Measurements from ENCODE around the gene UNC93A. TPM values are rescaled to one million over a fixed set of nuclear protein-coding genes. Genes with fewer than 3 reads are reported as not detected.
A peak's percentile ranks its signal among the peaks of the same experiment; 100 is the strongest.
"Not testable (repeated sequence)": the region's sequence is repeated elsewhere in the genome, so short reads cannot be mapped to it uniquely, and the experiment has no call there.

Gene UNC93A
- total RNA-seq, result not detected

GRCh38 chr6:167290786-167291622 lies at the start of gene UNC93A:
TSS of gene UNC93A (plus strand) at chr6:167291315. CDS start at chr6:167291490, 175 bp downstream.
- no peak within 1 kb of the TSS for H3K27ac Mint-ChIP-seq
- no peaks in the 10 kb centered on the region for H3K36me3 Mint-ChIP-seq
- DNase-seq (ENCODE audit: low spot score in 2 of 2) (no peak), ATAC-seq (no peak)
- H3K9me3 Mint-ChIP-seq, result no peaks in the 10 kb centered on the region

DNA sequence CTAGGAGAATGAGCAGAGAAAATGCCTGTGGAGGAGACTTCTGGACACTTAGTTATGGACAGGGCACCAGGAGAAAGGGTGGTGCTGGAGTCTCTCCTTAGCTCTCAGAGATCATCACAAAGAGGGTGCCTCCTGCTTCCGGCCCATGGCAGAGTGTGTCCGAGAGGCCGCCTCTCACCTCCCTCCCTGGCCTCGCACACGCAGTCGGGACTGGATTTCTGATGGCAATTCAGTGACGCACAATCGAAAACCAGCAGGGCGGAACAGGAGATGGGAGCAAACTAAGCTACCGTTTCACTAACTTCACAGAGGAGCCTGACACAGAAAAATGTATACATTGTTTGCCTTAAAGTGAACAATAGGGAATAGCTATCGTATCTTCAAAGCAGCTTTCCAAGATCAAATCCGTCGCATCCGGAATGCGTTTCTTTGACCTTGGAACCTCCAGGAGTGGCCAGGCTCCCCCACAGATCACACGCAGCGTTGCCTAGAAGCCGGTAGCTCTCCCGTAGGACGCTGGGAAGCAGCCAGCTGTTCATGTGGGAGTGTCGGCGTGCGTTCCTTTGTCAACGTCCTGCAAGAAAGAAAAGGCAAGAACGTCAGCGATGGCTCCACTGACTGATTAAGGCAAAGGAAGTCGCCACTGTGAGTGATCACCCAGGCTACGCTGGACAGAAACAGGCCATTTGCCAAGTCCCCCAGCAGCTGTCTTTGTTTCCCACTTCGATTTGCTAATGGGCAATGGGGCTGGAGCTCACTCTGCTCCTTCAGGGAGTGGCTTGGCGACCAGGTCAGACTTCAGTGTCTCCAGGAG lies 49.6 kb upstream of the UNC93A start:
- not testable (repeated sequence) for ATAC-seq; DNase-seq (ENCODE audit: low spot score in 2 of 2); H3K27ac Mint-ChIP-seq; H3K9me3 Mint-ChIP-seq; H3K36me3 Mint-ChIP-seq

DNA sequence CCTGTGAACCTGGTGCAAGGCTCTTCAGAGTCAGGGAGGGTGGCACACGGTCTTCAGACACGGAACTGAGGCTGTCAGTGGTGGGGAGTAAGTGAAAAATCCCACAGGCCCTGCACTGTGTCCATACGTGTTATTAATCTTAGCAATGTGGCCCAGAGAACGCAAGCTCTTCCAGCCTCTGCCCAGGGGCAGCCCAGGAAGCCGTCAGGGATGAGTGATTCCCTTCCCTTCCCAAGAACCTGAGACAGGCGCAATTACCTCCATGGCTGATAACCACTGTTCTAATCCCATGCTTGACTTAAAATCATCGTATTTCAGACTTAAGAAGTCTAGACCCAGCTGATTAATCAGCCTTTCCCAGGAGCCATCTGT lies 49.0 kb upstream of the UNC93A start:
- H3K36me3 Mint-ChIP-seq; H3K9me3 Mint-ChIP-seq; DNase-seq (ENCODE audit: low spot score in 2 of 2); ATAC-seq; H3K27ac Mint-ChIP-seq: not testable (repeated sequence)

DNA sequence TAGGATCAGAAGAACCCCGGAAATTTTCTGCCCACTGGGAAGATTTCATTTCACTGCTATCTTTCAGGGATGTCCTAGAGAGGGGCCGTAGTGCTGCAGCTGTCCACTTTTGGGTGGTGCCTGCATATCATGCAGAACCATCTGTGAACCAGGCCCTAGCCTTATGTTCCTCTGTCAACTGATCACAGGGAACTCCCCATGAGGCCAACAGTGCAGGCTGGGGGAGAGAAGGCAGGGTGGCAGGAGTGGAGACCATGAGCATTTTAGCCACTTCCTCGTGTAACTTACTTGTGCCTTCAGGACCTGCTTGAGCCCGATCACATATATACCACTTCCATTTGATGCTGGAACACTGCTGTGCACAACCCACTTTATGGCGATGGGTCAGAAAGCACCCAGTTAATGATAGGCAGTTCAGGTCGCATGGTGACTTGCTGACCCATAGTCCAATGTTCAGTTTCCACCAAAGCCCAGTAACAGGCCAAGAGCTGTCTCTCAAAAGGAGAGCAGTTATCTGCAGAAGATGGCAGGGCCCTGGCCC lies 48.5 kb upstream of the UNC93A start:
- DNase-seq (ENCODE audit: low spot score in 2 of 2); H3K27ac Mint-ChIP-seq; ATAC-seq; H3K9me3 Mint-ChIP-seq; H3K36me3 Mint-ChIP-seq: not testable (repeated sequence)

- no peaks in the 10 kb centered on the region for H3K9me3 Mint-ChIP-seq
These were observed 46.8 kb upstream of the UNC93A start for GRCh38 chr6:167244064-167244960.

GRCh38 chr6:167244991-167245390 lies 46.1 kb upstream of the UNC93A start:
- DNase-seq (ENCODE audit: low spot score in 2 of 2) (no peak), ATAC-seq (no peak)
- H3K27ac Mint-ChIP-seq, result no peak overlapping the region
- no peaks in the 10 kb centered on the region for H3K9me3 Mint-ChIP-seq
- no peaks in the 10 kb centered on the region for H3K36me3 Mint-ChIP-seq

More at GRCh38 chr6:167244064-167244960, 46.8 kb upstream of the UNC93A start:
- ATAC-seq (no peak), DNase-seq (ENCODE audit: low spot score in 2 of 2) (no peak)
- Mint-ChIP-seq H3K27ac (no peak overlapping the region), H3K36me3 (no peaks in the 10 kb centered on the region)

DNA sequence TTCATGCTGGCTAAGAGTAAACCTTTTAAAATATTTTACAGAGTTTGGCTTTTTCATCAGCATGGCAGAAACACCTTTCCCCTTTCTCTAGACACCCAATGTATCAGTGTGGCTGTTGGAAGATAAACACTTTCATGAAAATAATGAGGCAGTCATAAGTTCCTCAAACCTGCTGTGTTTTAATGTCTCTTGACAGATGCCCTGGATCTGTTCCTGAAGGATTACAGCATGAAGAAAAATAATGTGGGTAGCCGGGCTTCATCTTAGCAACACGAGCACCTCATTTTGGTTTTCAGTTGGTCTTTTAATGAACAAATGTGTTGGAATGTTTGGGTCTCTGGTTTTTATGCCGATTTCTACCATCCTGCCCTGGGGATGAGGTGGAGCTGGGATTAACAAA lies 45.5 kb upstream of the UNC93A start:
- DNase-seq (ENCODE audit: low spot score in 2 of 2) (no peak), ATAC-seq (no peak)
- no peak overlapping the region for H3K27ac Mint-ChIP-seq
- H3K9me3 Mint-ChIP-seq, result no peaks in the 10 kb centered on the region
- no peaks in the 10 kb centered on the region for H3K36me3 Mint-ChIP-seq

- ATAC-seq (no peak), DNase-seq (ENCODE audit: low spot score in 2 of 2) (peak in 1 of 2 donors; percentile 11)
- H3K27ac Mint-ChIP-seq, result no peak overlapping the region
- no peaks in the 10 kb centered on the region for H3K36me3 Mint-ChIP-seq
- H3K9me3 Mint-ChIP-seq, result no peaks in the 10 kb centered on the region
These were observed 43.1 kb upstream of the UNC93A start for GRCh38 chr6:167247814-167248595.

DNA sequence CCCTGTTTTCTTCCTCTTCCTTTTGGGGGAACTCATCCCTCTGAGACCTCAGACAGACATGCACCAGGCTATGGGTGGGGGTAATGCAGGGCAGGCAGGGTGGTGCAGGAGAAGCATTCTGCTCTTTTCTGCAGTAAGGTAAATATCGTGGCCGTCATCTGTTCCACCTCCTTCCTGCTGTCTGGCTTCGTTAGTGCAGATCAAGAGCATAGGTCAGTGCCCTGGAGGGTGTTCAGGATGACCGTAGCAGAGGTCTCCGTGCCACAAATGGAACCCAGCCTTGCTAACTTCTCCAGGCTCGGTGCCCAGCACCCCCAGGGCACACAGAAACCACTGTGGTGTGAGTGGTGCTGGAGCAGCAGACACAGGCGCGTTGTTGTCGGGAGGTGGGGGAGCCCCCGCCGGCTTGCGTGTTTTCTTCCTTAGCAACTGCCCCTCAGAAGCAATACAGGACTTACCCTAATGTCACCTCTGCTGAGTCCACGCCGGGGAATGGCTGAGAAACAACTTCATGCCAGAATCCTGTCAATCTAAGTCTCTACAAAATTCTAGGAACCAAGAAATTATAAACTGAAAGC lies 42.1 kb upstream of the UNC93A start:
- not testable (repeated sequence) for H3K27ac Mint-ChIP-seq, H3K36me3 Mint-ChIP-seq, H3K9me3 Mint-ChIP-seq, ATAC-seq
- DNase-seq (ENCODE audit: low spot score in 2 of 2), result peak in 1 of 2 donors; percentile 41

GRCh38 chr6:167252271-167252670 lies 38.8 kb upstream of the UNC93A start:
- Mint-ChIP-seq H3K9me3 (peaks cover 0 to 17% of the 10 kb centered on the region in 2 donors), H3K27ac (no peak overlapping the region), H3K36me3 (no peaks in the 10 kb centered on the region)
- DNase-seq (ENCODE audit: low spot score in 2 of 2) (no peak), ATAC-seq (no peak)

GRCh38 chr6:167255918-167256553 lies 35.1 kb upstream of the UNC93A start:
- no peak overlapping the region for H3K27ac Mint-ChIP-seq
- no peaks in the 10 kb centered on the region for H3K36me3 Mint-ChIP-seq
- no peak for ATAC-seq
- peaks cover 0 to 17% of the 10 kb centered on the region in 2 donors for H3K9me3 Mint-ChIP-seq
- peak in 1 of 2 donors; percentile 13 for DNase-seq (ENCODE audit: low spot score in 2 of 2)

DNA sequence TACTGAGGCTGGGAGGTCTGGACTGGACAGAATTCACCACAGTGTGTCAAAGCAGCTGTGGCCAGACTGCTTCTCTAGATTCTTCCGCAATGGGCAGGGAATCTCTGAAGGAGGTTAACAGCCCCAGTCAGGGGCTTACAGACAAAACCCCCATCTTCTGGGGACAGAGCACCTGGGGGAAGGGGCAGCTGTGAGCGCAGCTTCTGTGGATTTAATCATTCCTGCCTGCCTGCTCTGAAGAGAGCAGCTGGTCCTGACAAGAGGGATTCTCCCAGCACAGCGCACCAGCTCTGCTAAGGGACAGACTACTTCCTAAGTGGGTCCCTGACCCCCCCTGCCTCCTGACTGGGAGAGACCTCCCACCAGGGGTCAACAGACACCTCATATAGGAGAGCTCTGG lies 32.5 kb upstream of the UNC93A start:
- no peak for ATAC-seq
- H3K27ac Mint-ChIP-seq, result no peak overlapping the region
- no peaks in the 10 kb centered on the region for H3K36me3 Mint-ChIP-seq
- DNase-seq (ENCODE audit: low spot score in 2 of 2), result no peak
- peaks cover 0 to 15% of the 10 kb centered on the region in 2 donors for H3K9me3 Mint-ChIP-seq

- not testable (repeated sequence) for H3K9me3 Mint-ChIP-seq; DNase-seq (ENCODE audit: low spot score in 2 of 2); H3K27ac Mint-ChIP-seq; ATAC-seq; H3K36me3 Mint-ChIP-seq
These were observed 24.9 kb upstream of the UNC93A start for GRCh38 chr6:167266057-167266829.

- H3K27ac Mint-ChIP-seq, result no peak overlapping the region
- no peaks in the 10 kb centered on the region for H3K9me3 Mint-ChIP-seq
- ATAC-seq (no peak), DNase-seq (ENCODE audit: low spot score in 2 of 2) (no peak)
- H3K36me3 Mint-ChIP-seq, result no peaks in the 10 kb centered on the region
These were observed 24.1 kb upstream of the UNC93A start for GRCh38 chr6:167266830-167267555.

Measured in activated naive CD4-positive, alpha-beta T cell treated with anti-CD3 and anti-CD28 coated beads, Interleukin-2, amount 50 U/mL, for 72 hours (primary cell).